RPMI7951 (cell line): ENCODE measurements around the gene RXRA. TPM values are rescaled to one million over a fixed set of nuclear protein-coding genes. Genes with fewer than 3 reads are reported as not detected.

Source experiments
- DNase-seq: peaks from one replicate; pipeline ENCODE4 v3.0.0-alpha.2; 2012; ENCODE audit warnings: low read depth
- total RNA-seq: library from RNA; depleted of rRNA; stranded (reverse); fragments of >200 nt; shearing (Covaris generic); gene quantifications from 2 replicates; pipeline ENCODE4 v1.2.3, GENCODE V29; 2014

RXRA gene
- total RNA-seq, 1 experiment from 2014 or later, result 3.5 TPM

DNA sequence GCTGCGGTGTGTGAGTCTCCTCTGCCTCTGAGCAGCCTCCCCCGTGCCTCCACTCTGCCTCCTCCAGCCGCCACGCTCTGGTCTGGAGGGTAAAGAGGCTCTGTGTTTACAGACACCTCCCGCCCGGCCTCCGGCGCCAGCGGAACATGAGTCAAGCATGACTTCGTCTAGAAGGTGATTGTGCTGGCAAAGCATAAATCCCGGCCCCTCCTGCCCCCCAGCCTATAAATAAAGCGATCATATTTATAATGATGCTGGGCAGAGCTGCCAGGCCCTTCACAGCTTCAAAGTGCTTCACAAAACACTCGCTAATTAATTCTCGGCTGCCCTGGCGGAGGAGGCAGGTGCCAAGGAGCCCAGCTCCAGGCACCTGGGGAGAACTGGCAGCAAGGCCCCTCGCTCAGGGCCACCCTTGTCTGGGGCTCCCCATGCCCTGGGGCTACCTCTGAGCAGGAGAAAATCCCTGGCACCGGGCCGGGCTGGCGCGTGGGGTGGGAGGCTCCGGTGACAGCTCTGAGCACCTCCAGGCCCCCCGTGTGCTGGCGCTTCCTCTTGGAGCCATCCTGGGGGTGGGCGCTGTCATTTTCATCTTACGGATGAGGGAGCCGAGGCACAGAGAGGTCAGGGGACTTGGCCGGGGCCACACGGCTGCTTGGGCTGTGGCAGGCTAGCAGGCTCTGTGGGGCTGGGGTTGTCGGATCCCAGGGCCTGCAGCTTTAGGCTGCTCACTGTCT, 87.8 kb downstream of the RXRA start:
- DNase-seq, result peak; percentile 72

DNA sequence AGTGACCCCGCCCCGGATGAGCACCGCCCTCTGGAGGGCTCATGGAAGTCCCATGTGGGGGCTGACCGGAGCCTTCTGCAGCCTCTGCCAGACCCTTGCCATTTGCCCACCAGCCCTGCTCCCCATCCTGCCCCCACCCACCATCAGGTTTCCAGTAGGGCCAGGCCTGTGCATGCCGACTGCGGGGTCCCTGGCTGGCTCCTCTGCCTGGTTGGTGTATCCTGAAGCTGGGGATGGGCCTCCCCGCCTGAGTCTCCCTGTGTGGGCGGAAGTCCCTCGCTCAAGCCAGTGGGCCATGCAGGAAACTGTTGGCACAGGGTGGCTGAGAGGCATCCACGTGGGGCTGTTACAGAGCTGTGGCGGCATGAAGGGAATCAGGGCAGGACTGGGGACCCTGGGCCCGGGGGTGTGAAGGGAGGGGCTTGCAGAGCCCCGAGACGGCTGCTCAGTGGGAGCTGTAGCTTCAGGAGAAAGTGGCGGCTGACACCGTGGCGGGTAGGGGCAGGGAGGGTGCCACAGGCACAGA, 88.7 kb downstream of the RXRA start:
- DNase-seq, result no peak

DNA sequence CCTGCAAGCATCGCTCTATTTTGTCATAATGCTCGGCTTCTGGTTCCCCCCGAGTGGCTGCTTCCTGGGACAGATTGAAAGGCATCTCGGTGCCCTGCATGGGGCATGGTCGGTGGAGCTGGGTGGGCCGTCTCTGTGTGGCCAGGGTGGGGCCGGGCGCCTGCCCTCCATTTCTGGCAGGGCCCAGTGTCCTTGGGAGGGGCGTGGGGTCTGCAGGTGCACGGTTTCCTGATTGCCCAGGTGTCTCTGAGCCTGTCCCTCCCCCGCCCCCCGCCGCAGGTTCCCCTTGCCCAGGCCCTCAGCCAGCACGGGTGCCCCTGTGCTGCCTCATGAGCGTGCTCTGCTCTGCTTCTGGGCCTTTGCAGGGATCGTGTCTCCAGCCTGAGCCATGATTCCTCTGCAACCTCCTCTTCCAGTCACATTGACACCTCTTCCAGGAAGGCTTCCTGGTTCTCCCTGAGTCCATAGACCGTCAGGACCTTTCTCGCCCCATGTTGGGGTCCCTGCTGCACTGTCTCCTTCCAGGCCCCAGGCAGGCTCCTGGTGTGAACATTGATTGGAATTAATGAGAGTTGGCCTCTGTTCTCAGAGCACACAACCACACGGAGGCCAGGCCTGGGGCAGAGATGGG, 90.2 kb downstream of the RXRA start:
- no peak for DNase-seq

DNA sequence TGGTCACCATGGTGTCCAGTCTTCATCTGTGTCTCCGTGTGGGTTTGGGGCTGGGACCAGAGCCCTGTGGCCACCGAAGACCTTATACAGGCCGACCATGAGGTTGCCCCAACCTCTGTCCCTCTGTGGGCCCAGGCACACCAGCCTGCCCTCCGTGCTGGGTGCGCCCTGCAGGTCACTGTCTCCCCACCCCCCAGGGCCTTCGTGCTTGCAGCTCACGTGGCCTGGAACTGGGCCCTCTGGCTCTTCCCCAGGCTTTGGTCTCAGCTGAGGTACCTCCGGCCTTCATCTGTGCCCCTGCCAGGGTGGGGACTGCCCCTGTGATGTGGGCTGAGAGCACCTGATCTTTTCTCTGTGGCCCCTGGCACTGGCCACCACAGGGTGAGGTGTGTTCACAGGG, 92.1 kb downstream of the RXRA start:
- no peak for DNase-seq

DNA sequence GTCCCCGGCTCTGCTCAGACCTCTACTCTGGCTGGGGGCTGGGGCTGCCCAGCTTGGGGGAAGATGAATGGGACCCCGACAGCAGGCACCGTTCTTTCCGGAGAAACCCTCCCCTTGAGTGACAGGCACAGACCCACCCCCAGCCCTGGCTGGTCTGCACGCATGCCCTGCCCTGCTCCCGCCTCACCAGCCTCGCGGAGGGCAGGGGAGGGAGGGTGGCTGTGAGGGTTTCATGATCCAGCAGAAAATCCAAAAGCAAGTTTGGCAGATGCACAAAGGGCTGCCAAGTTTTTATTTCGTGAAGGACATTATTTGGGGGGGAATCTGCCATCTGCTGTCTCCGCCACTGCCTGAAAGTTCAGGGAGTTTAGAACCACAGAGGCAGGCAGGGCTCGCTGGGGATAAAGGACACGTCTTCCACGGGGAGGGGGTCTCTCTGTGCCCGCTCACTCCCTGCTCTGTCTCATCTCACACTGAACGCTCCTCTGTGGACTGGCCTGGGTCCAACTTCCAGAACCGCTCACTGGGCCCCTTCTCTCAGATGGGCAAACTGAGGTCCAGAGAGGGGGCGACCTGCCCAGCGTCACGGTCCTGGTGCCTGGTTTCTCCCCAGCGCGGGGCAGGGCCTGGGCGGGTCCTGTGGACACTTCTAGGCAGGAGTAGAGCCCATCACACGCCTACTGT, 92.9 kb downstream of the RXRA start:
- DNase-seq, result no peak

DNA sequence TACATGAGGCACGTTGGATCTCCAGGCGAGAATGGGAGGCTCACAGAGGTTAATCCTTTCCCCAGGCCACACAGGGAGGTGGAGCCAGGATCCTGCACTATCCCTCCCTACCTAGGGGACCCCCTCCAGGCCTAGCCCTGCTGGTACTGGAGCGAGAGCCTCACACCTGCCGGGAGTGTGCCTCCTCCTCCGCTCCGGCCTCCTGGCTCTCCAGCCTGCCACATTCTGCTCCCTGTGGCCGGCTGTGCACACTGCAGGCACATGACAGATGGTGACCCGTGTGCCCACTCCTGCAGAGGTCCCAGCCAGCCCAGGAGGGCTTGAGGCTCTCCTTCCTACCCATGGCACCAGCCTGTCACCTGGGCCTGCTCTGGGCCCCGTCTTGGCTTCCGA, 93.4 kb downstream of the RXRA start:
- DNase-seq, result no peak

DNA sequence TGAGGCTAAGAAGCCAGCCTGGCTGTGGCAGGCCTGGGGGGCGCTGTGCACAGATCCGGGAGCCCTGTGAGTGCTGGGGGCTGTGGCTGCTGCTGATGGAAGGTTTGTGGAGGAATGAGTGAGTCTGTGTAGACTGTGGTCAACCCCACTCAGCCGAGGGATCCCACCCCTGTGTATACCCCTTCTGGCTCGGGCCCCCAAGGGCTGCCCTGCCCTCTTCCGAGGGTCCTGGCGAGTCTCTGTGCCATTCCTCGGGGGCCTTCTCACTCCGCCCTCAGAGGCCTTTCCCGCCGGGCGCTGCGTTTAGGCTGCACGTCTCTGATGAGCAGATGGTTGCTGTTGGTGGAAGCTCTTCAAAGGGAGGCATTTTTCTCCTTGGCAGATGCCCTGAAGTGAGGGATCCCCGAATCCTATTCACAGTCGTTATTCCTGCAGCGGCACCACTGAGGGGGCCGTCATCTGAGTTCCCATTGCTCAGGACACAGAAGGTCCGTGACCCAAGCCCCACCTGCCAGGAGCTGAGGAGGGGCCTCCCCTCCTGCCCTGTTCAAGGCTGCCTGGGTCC, 94.1 kb downstream of the RXRA start:
- DNase-seq, result no peak

DNA sequence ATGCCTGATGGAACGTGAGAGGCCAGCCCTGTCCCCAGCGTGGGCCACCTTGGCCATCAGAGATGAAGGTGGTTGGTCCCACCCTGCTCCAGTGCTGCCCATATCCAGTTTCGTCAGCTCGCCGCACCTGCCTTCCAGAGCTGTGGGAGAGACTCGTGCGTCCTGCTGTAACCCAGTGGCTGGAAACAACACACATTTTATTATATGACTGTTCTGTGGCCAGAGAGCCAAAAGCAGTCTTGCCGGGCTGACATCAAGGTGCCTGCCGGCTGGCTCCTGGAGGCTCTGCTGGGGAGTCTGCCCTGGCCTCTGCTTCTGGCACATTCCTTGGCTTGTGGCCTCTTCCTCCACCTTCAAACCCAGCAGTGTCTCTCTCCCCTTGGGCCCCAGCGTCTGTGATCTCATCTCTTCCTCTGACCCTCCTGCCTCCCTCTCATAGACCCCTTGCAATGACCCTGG, 94.7 kb downstream of the RXRA start:
- DNase-seq, result no peak

DNA sequence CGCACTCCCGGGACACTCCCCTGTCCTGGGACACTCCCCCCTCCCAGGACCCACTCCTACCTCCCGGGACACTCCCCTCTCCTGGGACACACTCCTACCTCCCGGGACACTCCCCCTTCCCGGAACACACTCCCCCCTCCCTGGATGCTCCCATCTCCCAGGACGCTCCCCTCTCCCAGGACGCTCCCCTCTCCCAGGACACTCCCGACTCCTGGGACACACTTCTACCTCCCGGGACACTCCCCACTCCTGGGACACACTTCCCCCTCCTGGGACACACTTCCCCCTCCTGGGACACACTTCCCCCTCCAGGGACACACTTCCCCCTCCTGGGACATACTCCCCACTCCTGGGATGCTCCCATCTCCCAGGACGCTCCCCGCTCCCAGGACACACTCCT, 95.6 kb downstream of the RXRA start:
- no peak for DNase-seq

DNA sequence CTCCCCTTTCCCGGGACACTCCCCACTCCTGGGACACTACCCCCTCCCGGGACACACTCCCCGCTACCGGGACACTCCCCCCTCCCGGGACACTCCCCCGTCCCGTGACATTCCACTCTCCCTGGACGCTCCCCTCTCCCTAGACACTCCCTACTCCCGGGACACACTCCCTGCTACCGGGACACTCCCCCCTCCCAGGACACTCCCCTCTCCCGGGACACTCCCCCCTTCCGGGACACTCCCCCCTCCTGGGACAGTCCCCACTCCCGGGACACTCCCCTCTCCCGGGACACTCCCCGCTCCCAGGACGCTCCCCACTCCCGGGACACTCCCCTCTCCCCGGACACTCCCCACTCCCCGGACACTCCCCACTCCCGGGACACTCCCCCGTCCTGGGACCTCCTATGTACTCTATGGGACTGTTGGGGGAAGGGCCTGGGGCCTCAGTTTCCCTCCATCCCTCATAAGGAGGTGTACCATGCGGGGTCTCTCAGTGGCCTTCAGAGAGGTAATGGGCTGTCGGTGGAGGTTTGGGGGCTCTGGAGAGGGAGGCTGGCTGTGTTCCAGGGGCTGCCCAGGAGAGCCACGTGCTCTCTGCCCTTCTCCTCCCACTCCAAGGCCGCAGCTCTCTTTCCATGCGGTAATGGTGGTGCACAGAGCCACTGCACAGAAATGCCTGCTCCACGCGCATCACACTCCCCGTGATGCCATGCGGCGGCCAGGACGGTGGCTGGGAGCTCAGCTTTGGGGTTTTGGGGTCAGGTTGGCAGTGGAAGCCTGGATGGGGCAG, 96.2 kb downstream of the RXRA start:
- no peak for DNase-seq

DNA sequence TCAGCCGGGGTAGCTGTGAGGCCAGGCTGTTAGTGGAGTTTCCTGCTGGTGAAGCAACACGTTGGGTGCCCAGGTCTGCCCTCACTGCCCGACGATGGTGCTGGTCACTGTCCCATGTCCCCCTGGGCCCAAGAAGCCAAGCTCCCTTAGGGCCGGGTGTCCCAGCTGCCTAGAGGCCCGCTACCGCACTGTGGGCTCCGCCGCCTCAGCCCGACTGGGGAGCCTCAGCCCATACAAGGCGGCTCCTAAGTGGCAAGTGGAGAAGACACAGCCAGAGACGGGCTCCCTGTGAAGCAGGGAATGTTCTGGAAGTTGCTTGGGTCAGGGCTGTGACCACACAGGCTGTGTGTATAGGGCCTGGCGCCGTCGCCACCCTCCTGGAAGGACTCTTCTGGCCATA, 96.9 kb downstream of the RXRA start:
- DNase-seq, result no peak

DNA sequence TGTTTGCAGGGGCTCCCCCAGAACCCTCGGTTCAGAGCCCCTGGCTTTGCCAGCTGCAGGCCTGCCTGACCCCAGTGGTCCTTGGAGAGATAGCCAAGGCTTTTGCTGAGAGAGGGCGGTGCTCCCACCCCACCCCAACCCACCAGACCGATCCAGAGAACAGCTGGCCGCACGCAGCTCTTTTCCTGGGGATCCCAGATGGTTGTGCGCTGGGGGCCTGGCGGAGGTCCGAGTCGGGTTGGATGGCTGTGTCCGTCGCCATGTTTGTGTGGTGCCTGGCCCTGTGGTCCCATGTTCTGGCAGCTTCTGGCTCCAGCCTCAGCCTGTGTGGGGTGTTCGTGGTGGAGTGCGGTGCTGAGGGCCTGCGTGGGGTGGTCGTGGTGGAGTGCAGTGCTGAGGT, 97.5 kb downstream of the RXRA start:
- DNase-seq, result no peak

DNA sequence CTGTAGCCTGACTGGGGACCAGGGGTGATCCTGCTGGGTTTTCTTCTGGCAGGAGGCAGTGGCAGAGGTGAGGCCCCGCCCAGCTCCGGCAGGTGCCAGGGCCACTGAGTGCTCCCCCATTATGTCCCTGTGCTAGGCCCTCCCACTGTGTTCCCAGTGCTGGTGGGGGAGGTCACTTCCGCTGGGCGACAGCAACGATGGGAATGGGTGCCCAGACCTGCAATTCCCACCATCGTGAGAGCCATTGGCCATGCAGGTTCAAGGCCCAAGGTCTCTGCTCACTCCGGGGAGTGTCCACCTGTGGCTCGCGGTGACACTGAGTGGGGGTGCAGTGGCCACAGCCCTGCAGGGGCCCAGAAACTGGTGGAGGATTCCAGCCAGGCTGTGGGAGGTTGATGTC, 98.6 kb downstream of the RXRA start:
- DNase-seq, result no peak

DNA sequence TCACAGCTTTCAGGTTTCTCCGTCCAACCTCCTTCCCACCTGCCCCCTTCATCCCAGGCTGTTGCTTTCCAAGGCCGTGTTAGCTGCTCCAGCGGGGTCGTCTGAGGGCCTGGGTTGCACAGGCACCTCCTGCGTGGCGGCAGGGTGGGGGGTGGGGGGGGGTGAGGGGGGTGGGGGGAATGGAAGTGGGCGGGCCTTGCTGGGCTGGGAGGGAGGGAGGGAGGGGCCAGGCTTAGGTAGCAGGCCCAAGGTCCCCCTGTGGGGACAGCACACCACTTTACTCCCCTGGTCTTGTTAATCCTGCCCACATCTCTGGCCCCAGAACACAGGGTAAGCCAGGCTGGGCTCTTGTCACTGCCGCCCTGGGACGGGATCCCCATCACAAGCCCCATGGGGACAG, 99.1 kb downstream of the RXRA start:
- DNase-seq, result no peak

DNA sequence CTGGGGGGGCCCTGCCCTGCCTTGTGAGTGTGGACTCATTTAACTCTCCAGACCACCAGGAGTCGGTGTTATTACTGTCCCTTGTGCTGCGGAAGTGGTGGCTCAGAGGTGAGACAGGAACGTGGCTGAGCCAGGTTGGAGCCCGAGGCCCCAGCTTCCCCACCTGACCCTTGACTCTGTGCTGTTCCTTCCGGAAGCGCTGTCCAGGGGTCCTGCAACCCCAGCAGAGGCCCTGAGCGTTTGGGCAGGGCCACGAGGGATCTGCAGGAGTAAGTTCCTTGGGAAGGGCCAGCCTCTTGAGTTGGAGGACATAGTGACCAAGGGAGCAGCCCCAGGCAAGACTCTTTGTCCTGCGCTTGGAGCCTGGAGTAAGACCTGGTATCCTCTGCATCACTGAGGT, 99.6 kb downstream of the RXRA start:
- no peak for DNase-seq

DNA sequence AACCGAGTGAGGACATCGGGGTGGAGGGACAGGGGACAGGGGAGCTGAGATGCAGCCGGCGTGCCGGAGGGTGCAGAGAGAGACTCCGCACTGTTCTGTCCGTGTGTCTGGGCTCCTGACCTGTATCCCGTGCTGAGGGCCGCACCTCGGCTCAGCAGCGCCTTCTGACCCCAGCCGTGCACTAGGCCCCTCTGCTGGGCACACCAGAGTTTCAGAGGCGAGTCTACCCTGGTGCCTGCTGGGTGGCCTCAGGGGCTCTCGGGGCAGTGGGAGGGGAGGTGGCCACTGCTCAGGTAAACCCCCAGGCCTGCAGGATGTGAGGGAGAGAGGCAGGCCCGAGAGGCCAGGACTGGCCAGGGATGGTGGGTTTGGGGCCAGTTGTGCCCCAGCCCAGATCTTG, 100.2 kb downstream of the RXRA start:
- DNase-seq, result no peak

DNA sequence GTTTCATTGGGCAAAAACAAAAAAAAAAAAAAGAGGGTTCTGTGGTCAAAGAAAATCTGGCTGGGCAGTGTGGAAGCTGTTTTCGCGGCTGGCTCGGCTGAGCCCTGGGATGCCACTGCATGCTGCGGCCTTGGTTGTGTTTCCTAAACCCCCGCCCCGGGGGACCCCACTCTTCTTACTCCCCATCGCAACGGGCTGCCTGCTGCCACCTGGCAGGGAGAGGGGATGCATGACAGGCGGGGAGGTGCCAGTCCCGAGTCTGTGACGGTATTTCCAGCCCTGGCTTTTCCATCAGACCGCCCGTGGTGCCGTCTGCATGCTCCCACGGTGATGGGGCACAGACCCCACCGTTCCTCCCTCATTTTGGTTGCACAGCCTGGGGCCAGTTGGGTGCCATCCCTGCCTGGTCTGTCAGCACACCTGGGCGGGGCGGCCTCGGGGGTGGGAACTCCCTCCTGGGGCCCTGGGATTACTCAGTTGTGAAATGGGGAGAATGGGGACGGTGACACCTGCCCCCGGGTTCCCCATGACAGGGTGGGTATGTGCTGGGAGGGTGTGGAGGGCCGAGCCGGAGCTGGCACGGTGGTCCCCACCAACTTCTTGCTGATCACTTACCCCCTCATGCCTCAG, 101.0 kb downstream of the RXRA start:
- no peak for DNase-seq

DNA sequence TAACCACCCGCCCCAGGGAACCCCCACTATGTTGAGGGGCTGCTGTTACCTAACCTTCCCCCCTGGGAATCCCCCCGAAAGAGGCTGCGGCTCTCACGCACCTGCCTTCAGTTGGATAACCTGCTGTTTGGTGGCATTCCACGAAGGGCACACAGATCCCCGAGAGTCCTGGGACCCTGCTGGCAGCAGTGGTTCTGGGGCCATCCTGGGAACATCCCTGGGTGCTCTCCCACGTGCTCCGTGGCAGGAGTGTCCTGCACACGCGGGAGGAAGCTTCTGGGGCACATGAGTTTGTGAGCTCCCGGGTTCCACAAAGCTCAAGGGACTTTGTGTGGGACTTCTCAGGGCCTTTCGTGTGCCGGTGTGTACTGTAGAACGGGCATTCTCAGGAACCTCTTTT, 102.3 kb downstream of the RXRA start:
- DNase-seq, result no peak

DNA sequence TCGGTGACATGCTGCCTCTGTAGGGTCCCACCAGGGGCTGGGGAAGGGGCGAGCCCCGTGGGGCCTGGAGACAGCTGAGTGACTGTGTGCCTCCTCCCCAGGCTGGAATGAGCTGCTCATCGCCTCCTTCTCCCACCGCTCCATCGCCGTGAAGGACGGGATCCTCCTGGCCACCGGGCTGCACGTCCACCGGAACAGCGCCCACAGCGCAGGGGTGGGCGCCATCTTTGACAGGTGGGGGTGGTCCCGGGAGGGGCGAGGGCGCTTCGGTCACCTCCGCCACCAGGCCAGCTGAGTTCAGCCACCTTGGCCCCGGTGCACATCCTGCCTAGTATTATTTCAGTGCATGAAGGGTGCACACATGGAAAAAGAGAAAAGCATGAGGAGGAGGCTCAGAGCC, 102.8 kb downstream of the RXRA start:
- no peak for DNase-seq

DNA sequence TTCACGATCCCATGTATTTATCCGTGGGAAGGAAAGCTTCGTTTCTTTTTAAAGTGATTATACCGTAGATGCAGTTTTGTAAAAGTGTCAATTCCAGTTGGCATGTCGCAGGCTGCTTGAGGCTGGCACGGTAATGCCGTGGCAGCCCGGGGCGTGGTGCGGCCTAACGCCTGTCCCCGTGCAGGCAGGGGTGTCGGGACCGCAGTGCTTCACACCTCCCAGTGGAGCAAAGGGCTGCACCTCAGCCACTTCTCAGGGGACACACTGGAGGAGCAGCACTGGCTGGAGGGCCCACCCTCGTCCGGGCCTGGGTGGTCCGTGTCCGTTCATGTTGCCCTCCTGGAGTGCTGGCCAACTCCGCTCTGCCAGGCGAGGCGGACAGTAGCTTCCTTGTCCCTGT, 103.2 kb downstream of the RXRA start:
- no peak for DNase-seq

DNA sequence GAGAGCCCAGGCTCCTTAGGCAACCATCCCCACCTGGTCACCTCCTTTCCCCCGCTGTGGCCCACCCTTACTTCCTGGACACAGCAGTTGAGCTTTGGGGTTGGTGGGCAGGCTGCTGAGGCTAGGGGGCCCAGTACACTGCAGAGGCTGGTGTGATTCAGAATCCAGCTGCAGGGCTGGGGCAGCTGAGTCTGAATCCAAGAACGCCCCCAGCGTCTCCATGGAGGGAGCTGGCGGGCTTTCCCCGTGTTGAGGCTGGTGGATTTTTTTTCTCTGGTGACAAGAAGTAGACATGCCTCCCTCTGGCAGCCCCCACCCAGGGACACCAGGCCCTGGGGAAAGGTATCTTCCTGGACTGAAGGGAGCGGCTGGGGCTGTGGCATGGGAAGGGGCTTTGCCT, 104.8 kb downstream of the RXRA start:
- DNase-seq, result no peak
